Testis (tissue), 2 donors: ENCODE data around the gene C19orf47.

ENCODE experiments used
- POLR2A ChIP-seq: fragments of 450-650 bp; IDR thresholded peaks from one replicate; pipeline ENCODE4 v1.6.1; 2017; ENCODE audit warnings: antibody characterized with exemption, mild to moderate bottlenecking, moderate library complexity
- TF ChIP-seq, protein P1 (sequence below), 3 experiments: fragments of 450-650 bp in 2 of 3; fragments of 200-600 bp in 1 of 3; sonication (generic) in 1 of 3; IDR thresholded peaks; one replicate each; pipeline ENCODE4 v1.5.1; 2016 to 2019; ENCODE audit warnings: antibody characterized with exemption in 3 of 3, mild to moderate bottlenecking in 2 of 3, moderate library complexity in 1 of 3

DNA sequence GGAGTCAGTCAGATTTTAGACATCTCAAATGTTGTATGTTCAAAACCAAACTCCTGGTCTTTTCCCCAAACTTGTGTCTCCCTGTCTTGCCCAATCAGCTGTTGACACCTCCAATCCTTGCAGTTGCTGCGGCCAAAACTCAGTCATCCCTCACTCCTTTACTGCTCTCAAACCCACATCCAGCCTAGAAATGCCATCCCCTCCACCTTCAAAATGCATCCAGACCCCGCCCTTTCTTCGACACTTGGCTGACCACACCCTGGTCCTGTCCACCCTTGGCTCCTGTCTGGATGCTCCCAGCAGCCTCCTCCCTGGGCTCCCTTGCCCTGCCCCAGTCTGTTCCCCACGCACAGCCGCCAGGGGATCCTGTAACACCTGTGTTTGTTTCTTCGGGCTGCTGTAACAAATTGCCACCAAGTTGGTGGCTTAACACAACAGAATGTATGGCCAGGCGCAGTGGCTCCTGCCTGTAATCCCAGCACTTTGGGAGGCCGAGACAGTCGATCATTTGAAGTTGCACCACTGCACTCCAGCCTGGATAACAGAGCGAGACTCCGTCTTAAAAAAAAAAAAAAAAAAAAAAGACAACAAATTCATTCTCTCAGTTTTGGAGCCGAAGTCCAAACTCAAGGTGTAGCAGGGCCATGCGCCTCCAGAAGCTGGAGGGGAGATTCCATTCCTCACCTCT is 12.0 kb upstream of the C19orf47 start:
- TF ChIP-seq, protein P1, sequence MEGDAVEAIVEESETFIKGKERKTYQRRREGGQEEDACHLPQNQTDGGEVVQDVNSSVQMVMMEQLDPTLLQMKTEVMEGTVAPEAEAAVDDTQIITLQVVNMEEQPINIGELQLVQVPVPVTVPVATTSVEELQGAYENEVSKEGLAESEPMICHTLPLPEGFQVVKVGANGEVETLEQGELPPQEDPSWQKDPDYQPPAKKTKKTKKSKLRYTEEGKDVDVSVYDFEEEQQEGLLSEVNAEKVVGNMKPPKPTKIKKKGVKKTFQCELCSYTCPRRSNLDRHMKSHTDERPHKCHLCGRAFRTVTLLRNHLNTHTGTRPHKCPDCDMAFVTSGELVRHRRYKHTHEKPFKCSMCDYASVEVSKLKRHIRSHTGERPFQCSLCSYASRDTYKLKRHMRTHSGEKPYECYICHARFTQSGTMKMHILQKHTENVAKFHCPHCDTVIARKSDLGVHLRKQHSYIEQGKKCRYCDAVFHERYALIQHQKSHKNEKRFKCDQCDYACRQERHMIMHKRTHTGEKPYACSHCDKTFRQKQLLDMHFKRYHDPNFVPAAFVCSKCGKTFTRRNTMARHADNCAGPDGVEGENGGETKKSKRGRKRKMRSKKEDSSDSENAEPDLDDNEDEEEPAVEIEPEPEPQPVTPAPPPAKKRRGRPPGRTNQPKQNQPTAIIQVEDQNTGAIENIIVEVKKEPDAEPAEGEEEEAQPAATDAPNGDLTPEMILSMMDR (IDR thresholded peaks at IDR 0.05), result no peak
- TF ChIP-seq POLR2A, result no peak
